ENCODE data around the gene TECR. TPM values are rescaled to one million over a fixed set of nuclear protein-coding genes. Genes with fewer than 3 reads are reported as not detected.
A peak's percentile ranks its signal among the peaks of the same experiment; 100 is the strongest.

Gene TECR
- total RNA-seq, 1 experiment from 2014 or later, result 232 TPM

DNA sequence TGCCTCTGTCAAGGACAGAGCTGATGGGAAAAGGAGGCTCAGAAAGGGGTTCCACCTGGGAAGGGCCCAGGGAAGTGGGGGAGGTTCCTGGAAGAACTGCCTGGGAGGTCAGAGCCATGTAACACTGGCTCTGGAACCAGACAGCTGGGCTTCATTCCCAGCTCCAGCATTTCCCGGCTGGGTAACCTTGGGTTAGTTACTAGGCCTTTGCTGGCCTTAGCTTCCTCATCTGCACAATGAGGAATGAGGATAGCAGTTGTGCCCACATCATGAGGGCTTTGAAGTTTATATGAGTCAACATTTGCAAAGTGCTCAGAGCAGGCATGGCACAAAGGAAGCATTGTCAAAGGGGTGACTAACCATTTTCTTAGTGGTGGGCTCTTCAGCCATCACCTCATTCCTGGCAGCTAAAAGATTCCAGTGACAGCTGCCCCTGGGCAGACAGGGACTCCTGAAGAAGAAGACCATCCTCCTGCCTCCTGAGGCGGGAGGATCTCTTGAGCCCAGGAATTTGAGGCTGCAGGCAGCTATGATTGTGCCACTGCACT, 9.5 kb upstream of the TECR start:
- Histone ChIP-seq H3K9me3 (ENCODE audit: control insufficient read depth in 1 of 2, insufficient read depth in 1 of 2, low read depth in 1 of 2, low read length in 2 of 2) (no peaks in the 10 kb centered on the region), H3K27ac (ENCODE audit: low read depth, low read length) (peak overlapping the region; percentile 97), H3K79me2 (ENCODE audit: insufficient read depth, low read length) (peaks cover 32% of the 10 kb centered on the region), H3K4me3 (replicated peaks in 1 of 2; ENCODE audit: low read depth in 1 of 2, low read length in 2 of 2) (peak overlapping the region in 1 of 2 experiments; percentile 13; a peak in 1 of 4 replicates), H3K4me1 (ENCODE audit: control insufficient read depth in 1 of 2, insufficient read depth in 2 of 2, low read length in 2 of 2) (peaks cover 48 to 69% of the 10 kb centered on the region in 2 experiments), H2AFZ (ENCODE audit: low read depth, low read length, poor library complexity, severe bottlenecking) (no peak overlapping the region), H3K36me3 (ENCODE audit: control insufficient read depth in 1 of 2, insufficient read depth in 2 of 2, low read length in 2 of 2) (peaks cover 4 to 24% of the 10 kb centered on the region in 2 experiments; a peak in 2 of 4 replicates), H3K27me3 (ENCODE audit: insufficient read depth, low read length) (no peaks in the 10 kb centered on the region), H3K4me2 (ENCODE audit: low read length) (peak overlapping the region; percentile 87), H4K20me1 (ENCODE audit: insufficient read depth) (peaks cover 28% of the 10 kb centered on the region; the same call in 1 of the 2 replicates), H3K9me2 (ENCODE audit: insufficient read depth) (no peaks in the 10 kb centered on the region), H3K9ac (ENCODE audit: low read length) (peak overlapping the region; percentile 66)
- intact Hi-C loops (cut with micrococcal nuclease), result no loop called here
- ATAC-seq, result peak; percentile 54
- POLR2A ChIA-PET, result interaction anchor here (0.6 to 4.7 kb wide), 7 partner anchors 9 to 53 kb away, joined by 3 to 112 read pairs (median 3); partner anchors contain the start of gene TECR
- RAD21 ChIA-PET (ENCODE audit: low non-redundant PET in 1 of 2, low total read pairs in 2 of 2, uncharacterized antibody in 2 of 2, unreplicated experiment in 2 of 2), result interaction anchor here in 1 of 2 experiments (0.5 kb wide), 1 partner anchor 52 kb away, joined by 5 read pairs; the partner anchor contains the start of gene NDUFB7
- peak; percentile 96 for DNase-seq (ENCODE audit: low read depth, low spot score)
- CTCF ChIA-PET, result interaction anchor here (1.2 kb wide), 1 partner anchor 14 kb away, joined by 3 read pairs; no protein-coding TSS in a partner anchor
- peak; percentile 96 for TF ChIP-seq SP1 (IDR thresholded peaks at IDR 0.05; ENCODE audit: low read depth)
- TF ChIP-seq JUND (IDR thresholded peaks at IDR 0.05), result peak; percentile 96
- no peak for TF ChIP-seq POLR2A (IDR thresholded peaks at IDR 0.05; ENCODE audit: borderline replicate concordance, extremely low read depth, insufficient read depth, insufficient read length)
- no peak for TF ChIP-seq EZH2phosphoT487 (IDR thresholded peaks at IDR 0.05; ENCODE audit: borderline replicate concordance)
- TF ChIP-seq YY1 (IDR thresholded peaks at IDR 0.05; ENCODE audit: extremely low read depth, insufficient replicate concordance, low read depth, low read length), result peak; percentile 10
- TF ChIP-seq, protein P1, sequence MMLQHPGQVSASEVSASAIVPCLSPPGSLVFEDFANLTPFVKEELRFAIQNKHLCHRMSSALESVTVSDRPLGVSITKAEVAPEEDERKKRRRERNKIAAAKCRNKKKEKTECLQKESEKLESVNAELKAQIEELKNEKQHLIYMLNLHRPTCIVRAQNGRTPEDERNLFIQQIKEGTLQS (IDR thresholded peaks at IDR 0.05), result no peak
- peak; percentile 86 for TF ChIP-seq TCF7L2 (IDR thresholded peaks at IDR 0.05; ENCODE audit: borderline replicate concordance, extremely low read depth, insufficient read depth, insufficient read length)
- TF ChIP-seq, protein P2, sequence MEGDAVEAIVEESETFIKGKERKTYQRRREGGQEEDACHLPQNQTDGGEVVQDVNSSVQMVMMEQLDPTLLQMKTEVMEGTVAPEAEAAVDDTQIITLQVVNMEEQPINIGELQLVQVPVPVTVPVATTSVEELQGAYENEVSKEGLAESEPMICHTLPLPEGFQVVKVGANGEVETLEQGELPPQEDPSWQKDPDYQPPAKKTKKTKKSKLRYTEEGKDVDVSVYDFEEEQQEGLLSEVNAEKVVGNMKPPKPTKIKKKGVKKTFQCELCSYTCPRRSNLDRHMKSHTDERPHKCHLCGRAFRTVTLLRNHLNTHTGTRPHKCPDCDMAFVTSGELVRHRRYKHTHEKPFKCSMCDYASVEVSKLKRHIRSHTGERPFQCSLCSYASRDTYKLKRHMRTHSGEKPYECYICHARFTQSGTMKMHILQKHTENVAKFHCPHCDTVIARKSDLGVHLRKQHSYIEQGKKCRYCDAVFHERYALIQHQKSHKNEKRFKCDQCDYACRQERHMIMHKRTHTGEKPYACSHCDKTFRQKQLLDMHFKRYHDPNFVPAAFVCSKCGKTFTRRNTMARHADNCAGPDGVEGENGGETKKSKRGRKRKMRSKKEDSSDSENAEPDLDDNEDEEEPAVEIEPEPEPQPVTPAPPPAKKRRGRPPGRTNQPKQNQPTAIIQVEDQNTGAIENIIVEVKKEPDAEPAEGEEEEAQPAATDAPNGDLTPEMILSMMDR (IDR thresholded peaks at IDR 0.05 in 2 of 3, conservative IDR thresholded peaks at IDR 0.05 in 1 of 3; ENCODE audit: borderline replicate concordance in 1 of 3, insufficient read depth in 1 of 3, low read depth in 2 of 3, low read length in 2 of 3), result no peak
- TF ChIP-seq FOSL1 (IDR thresholded peaks at IDR 0.05; ENCODE audit: low read depth), result peak; percentile 92
- no peak for TF ChIP-seq EGR1 (IDR thresholded peaks at IDR 0.05; ENCODE audit: low read depth)
- TF ChIP-seq, protein P3, sequence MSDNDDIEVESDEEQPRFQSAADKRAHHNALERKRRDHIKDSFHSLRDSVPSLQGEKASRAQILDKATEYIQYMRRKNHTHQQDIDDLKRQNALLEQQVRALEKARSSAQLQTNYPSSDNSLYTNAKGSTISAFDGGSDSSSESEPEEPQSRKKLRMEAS (IDR thresholded peaks at IDR 0.05), result peak; percentile 85
- no peak for TF ChIP-seq CEBPB (IDR thresholded peaks at IDR 0.05; ENCODE audit: low read depth)
- TF ChIP-seq SIN3A (IDR thresholded peaks at IDR 0.05; ENCODE audit: low read depth), result peak; percentile 91
- peak; percentile 42 for TF ChIP-seq ZFX (IDR thresholded peaks at IDR 0.05)
- TF ChIP-seq, protein P4, sequence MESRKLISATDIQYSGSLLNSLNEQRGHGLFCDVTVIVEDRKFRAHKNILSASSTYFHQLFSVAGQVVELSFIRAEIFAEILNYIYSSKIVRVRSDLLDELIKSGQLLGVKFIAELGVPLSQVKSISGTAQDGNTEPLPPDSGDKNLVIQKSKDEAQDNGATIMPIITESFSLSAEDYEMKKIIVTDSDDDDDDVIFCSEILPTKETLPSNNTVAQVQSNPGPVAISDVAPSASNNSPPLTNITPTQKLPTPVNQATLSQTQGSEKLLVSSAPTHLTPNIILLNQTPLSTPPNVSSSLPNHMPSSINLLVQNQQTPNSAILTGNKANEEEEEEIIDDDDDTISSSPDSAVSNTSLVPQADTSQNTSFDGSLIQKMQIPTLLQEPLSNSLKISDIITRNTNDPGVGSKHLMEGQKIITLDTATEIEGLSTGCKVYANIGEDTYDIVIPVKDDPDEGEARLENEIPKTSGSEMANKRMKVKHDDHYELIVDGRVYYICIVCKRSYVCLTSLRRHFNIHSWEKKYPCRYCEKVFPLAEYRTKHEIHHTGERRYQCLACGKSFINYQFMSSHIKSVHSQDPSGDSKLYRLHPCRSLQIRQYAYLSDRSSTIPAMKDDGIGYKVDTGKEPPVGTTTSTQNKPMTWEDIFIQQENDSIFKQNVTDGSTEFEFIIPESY (IDR thresholded peaks at IDR 0.05; ENCODE audit: extremely low read depth, insufficient replicate concordance, low read length), result no peak
- TF ChIP-seq SRF (IDR thresholded peaks at IDR 0.05; ENCODE audit: low read depth), result no peak
- TF ChIP-seq CBX3 (IDR thresholded peaks at IDR 0.05; ENCODE audit: low read depth), result peak; percentile 87
- peak; percentile 69; the same call in 1 of the 2 replicates for TF ChIP-seq POLR2AphosphoS5 (IDR thresholded peaks at IDR 0.05; ENCODE audit: low read depth, low read length)
- no peak for TF ChIP-seq EZH2 (IDR thresholded peaks at IDR 0.05)
- BruUV-seq (replicated peaks), result no TSS peak
